Measurements from ENCODE around the gene KCNQ4.

DNA sequence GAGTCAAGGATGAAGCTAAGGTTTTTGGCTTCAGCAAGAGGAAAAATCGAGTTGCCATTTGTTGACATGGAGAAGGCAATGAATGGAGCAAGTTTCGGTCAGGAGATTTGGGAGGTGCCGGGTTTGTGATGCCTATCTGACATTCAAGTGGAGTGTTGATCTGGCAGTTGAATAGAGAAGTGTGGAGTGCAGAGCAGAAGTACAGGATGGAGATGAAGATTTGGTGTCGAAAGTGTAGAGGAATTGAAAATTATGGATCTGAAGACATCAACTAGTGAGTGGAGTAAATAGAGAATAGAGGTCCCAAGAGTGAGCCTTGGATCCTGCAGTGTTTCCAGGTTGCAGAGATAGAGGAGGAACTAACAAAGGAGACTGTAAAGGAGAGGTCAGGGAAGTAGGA, 52.7 kb downstream of the KCNQ4 start:
- no peak for TF ChIP-seq ZNF331 (CRISPR knock-in tag; IDR thresholded peaks at IDR 0.05; ENCODE audit: low read depth)
- TF ChIP-seq, protein P1, sequence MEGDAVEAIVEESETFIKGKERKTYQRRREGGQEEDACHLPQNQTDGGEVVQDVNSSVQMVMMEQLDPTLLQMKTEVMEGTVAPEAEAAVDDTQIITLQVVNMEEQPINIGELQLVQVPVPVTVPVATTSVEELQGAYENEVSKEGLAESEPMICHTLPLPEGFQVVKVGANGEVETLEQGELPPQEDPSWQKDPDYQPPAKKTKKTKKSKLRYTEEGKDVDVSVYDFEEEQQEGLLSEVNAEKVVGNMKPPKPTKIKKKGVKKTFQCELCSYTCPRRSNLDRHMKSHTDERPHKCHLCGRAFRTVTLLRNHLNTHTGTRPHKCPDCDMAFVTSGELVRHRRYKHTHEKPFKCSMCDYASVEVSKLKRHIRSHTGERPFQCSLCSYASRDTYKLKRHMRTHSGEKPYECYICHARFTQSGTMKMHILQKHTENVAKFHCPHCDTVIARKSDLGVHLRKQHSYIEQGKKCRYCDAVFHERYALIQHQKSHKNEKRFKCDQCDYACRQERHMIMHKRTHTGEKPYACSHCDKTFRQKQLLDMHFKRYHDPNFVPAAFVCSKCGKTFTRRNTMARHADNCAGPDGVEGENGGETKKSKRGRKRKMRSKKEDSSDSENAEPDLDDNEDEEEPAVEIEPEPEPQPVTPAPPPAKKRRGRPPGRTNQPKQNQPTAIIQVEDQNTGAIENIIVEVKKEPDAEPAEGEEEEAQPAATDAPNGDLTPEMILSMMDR (conservative IDR thresholded peaks at IDR 0.05; ENCODE audit: low read depth in 2 of 2): no peak
- no peak for TF ChIP-seq CREB1 (CRISPR knock-in tag; IDR thresholded peaks at IDR 0.05; ENCODE audit: low read depth)
- TF ChIP-seq EZH2phosphoT487 (IDR thresholded peaks at IDR 0.05; ENCODE audit: unreplicated experiment): no peak
- TF ChIP-seq EZH2 (IDR thresholded peaks at IDR 0.05; ENCODE audit: low read depth, unreplicated experiment): no peak
- TF ChIP-seq REST (IDR thresholded peaks at IDR 0.05; ENCODE audit: unreplicated experiment): no peak
- no peak for TF ChIP-seq JUNB (IDR thresholded peaks at IDR 0.05; ENCODE audit: unreplicated experiment)
- TF ChIP-seq POLR2AphosphoS5 (IDR thresholded peaks at IDR 0.05; ENCODE audit: low read depth): no peak
- no peak for TF ChIP-seq ETS1 (IDR thresholded peaks at IDR 0.05)

Measured in GM23338 (cell line).